GM19023 (cell line): ENCODE measurements around the gene HAUS2.
"Not testable (repeated sequence)": the region's sequence is repeated elsewhere in the genome, so short reads cannot be mapped to it uniquely, and the experiment has no call there.

Experiments
- ATAC-seq: cut with Tn5 transposase; IDR thresholded peaks from one replicate; pipeline ENCODE4 v1.9.1; 2021; ENCODE audit warnings: mild to moderate bottlenecking, moderate library complexity; ENCODE audit not compliant: unreplicated experiment

HAUS2 gene

GRCh38 chr15:42575188-42576039 is 26.8 kb downstream of the HAUS2 start, which contains the start of gene STARD9:
STARD9 (plus strand) TSS chr15:42575606; CDS start chr15:42575716, 110 bp downstream.
- ATAC-seq: peak; percentile 89

DNA sequence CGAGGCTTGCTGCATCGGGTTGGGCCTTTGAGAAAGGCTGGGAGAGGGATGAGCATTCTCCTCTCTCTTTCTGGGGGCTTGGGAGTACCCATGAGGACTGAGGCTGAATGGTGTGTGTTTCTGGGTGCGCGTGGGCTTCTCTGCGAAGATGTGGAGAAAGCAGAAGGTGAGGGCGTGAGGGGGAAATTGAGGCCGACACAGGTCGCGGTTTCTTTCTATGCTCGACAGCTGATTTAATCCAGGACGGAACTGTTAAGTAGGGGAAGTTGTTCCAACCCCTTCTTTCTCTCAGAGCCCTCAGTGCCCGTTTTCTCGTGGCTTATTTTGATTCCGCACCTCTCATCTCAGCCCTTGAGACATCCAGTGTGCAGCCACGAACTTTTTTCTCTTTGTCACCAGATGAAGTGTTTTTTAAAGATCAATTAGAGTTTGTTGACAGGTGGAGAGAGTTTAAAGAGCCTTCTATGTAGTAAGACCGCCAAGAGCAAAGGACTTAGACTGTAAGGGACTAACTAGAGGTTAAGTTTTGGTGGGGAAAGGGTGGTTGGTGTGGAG is 27.5 kb downstream of the HAUS2 start:
- ATAC-seq: no peak

DNA sequence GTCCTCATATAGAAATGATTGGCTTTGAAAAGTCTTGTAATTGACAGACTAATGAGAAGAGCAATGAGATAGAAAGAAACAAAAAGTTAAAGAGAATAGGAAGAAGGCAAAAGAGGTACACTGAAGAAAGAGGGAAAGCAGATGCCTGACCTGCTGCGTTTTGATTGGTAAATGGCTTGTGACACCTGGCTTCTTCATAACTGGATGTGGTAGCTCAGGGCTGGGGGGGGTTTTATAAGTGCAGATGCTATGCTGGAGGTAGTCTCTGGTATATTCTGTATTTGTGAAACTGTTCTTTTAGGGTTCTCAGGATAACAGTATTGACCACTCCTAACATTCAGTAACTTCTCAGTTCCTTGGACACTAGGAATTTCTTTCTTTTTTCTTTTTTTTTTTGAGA is 28.1 kb downstream of the HAUS2 start:
- ATAC-seq: no peak

DNA sequence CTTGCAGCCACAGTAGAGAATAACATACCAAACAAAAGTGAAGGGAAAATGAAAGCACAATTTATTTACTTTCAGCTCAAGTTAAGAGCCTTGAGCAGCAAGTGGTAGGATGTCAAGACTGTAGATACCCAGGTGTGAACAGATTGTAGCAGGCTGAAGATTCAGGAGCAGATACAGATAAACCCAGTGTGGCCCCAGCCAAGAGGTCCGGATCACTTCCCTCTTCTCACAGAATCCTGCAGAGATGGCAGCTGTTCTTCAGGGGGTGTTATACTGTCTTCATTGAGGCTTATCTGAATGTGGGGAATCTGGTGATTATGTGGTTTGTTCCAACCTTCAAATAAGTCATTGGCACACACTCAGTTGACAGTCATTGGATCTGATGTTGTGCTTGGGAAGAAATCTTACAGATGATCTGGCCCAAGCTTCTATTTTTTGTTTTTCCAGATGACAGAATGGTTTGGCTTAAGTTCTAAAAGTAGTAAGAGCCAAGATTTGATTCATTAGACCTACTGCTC is 28.9 kb downstream of the HAUS2 start:
- no peak for ATAC-seq

GRCh38 chr15:42578984-42579537 is 30.4 kb downstream of the HAUS2 start:
- ATAC-seq: no peak

GRCh38 chr15:42581272-42581730 is 32.7 kb downstream of the HAUS2 start:
- peak; percentile 80 for ATAC-seq

DNA sequence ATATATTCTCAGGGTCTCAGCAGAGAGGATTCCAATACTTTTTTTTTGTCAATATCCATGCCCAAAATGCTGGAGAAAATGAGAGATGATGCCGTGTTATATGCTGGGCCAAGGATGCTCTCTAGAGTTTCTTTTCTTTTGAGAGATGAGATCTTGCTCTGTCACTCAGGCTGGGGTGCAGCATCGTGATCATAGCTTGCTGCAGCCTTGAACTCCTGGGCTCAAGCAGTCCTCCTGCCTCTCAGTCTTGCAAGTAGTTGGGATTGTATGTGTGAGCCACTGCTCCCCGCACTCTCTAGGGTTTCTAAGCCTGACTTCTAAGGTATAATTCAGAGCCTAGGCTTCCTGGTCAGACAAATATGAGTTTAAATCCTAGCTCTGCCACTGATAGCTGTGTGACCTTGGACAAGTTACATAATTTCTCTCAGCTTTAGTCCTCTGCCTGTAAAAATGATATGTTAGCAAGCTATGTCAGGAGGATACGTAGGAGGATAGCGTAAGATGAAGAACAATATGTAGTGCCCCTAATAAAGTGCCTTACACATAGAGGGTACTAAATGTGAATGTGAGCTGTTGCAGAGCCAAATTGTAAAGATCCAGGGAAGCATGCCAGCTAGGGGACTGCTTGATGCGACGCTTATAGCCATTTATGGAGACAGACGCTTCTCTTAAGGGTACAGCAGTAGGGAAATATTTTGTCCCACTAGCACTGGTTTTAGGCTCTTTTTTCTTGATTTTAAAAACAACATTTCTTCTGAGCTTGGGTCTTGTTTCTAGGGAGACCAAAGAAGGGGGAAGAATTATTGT is 34.1 kb downstream of the HAUS2 start:
- ATAC-seq: no peak

DNA sequence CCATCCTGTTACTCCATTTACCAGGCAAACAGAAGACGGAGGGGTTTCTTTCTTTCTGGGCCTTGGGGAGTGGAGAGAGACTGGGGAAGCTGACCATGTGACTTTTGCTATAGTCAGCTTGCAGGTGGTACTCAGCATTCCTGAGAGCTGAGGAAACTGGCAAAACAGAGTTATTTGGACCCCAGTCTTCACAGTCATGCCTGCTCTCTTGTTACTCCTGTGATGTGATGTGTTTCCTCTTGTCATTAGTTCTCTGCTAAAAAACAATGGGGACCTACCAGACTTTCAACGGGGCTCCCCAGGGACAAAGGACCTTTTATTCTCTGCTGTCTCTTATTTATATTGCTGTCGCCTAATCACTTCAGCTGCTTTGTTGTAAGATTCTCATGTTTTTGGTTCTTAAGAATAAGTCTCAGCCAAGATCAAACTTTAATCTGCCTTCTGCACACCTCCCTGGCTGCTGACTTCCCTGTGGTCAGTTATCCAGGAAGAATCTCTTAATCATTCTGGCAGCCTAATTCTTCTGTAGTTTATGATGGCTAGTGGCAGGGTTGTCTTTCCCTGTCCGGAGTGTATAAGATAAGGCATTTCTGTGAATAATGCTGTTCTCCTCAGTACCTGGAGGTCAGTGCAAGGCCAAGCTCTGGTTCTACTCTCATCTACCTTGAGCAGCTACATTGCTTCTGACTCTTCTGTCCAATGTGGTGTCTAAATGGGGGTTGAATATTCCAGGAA is 35.6 kb downstream of the HAUS2 start:
- ATAC-seq: no peak

- no peak for ATAC-seq
These were observed 42.1 kb downstream of the HAUS2 start for GRCh38 chr15:42590619-42591237.

DNA sequence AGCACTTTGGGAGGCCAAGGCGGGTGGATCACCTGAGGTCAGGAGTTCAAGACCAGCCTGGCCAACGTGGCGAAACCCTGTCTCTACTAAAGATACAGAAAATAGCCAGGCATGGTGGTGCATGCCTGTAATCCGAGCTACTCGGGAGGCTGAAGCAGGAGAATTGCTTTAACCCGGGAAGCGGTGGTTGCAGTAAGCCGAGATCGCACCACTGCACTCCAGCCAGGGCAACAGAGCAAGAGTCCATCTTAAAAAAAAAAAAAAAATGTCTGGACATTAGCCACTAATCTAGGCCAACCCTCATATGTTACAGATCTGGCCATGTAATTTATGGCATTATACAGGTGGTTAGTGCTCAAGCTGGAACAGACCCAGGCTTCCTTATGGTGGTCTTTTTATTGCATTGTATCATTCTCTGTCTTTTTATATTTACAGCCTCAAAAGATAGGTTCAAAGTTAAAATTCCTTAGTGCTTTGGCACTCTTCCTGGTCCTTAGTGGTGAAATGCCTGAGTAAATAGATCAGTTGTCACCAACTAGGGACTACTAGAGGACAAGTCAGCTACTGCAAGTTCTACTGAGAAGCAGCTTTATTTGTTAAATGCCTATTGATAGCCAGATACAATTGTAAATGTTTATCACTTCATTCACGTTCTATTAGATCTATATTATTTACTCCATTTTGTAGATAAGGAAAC is 42.7 kb downstream of the HAUS2 start:
- no peak for ATAC-seq

DNA sequence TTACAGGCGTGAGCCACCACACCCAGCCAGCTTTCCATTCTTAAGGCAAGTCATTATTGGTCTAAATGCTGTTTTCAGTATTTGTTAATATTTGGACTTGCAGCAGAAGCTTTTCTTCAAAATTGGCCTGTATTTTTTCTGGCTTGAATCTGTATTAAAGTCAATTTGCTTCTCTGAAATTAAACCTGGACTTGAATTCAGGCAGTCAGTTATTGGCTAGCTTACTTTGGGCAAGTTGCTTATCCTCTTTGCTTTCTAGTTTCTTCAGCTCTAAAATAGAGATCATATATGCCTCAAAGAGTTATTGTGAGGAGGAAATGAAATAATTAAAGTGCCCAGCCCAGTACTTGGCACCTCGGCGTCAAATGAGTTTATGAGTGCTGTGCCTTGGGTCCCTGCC is 44.1 kb downstream of the HAUS2 start:
- ATAC-seq: no peak

GRCh38 chr15:42593143-42593542 is 44.5 kb downstream of the HAUS2 start:
- no peak for ATAC-seq

- no peak for ATAC-seq
These were observed 45.5 kb downstream of the HAUS2 start for GRCh38 chr15:42594095-42594494.

DNA sequence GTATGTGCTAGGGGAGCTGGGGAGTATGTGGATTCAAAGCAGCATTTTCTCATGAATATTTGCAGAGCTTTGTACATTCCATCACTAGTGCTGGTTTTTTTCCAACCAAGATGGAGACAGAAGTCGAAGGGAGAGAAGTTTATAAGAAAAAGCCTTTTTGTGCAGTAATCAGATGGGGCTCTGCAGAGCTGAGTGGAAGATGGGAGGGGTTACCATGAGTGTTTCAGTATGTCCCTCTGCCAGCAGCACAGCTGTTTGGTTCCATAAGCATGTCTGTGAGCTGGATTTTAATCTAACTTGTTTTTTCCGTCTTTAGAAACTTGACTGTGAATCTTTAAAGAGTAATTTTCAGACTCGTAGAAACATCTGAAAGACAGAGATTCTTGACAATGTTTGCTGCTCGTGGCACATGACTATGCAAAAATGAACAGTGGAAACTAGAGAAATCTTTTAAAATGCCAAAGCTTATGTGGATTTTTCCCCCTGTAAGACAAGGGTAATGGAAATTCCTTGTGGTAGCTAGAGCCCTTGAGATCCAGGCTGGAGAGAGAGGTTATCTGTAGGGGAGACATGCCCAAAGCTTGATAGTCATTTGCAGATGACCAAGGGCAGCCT is 47.1 kb downstream of the HAUS2 start:
- ATAC-seq: no peak

DNA sequence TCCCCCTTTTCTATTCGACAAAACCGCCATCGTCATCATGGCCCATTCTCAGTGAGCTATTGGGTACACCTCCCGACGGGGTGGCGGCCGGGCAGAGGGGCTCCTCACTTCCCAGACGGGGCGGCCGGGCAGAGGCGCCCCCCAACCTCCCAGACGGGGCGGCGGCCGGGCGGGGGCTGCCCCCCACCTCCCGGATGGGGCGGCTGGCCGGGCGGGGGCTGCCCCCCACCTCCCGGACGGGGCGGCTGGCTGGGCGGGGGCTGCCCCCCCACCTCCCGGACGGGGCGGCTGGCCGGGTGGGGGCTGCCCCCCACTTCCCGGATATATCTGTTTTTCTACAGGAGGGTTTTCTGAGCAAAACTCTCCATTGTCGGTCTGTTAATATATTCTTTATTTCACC is 52.7 kb downstream of the HAUS2 start:
- ATAC-seq: not testable (repeated sequence)

DNA sequence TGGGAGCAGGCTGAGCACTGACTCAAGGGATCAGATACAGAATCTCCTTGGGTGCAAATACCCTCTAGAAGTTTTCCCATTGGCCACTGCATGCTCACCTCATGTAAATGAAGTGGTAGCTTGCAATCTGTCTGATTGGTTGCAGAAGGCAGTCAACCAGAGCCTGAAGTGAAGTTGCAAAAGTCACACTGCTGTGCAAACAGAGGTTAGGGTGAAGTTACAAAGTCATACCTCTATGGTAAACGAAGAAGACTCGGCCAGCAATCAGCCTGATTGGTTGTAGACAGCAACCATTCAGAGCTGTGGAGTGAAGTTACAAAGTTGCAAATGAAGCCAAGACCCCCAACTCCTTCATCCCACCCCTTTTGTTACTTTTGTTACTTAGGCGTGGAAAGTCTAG is 53.9 kb downstream of the HAUS2 start:
- ATAC-seq: no peak

DNA sequence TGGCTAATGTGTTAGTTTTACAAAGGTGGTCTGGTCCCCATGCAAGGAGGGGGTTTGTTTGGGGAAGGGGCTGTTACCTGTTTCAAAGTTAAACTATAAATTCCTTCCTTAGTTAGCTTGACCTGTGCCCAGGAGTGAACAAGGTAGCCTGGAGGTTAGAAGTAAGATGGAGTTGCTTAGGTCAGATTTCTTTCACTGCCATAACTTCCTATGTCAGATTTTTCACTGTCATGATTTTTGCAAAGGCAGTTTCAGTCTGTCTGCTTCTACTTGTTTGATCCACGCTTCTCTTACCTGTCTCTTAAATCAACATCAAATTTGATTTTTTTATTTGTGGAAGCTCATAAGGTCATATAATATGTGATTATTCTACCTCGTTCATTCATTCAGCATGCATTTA is 55.3 kb downstream of the HAUS2 start:
- no peak for ATAC-seq

- ATAC-seq: no peak
These were observed 56.5 kb downstream of the HAUS2 start for GRCh38 chr15:42604894-42605744.
